Measurements from ENCODE around the gene LGI4.

LGI4 gene

GRCh38 chr19:35123573-35123972 is 11.3 kb downstream of the LGI4 start:
- DNase-seq: no peak

GRCh38 chr19:35122687-35123551 is 11.9 kb downstream of the LGI4 start:
- no peak for DNase-seq

- no peak for DNase-seq
Measured at GRCh38 chr19:35120898-35121297, 14.0 kb downstream of the LGI4 start.

- DNase-seq: no peak
Measured at GRCh38 chr19:35120492-35120891, 14.4 kb downstream of the LGI4 start.

- DNase-seq: no peak
Measured at GRCh38 chr19:35119578-35120155, 15.2 kb downstream of the LGI4 start.

GRCh38 chr19:35119091-35119490 is 15.8 kb downstream of the LGI4 start:
- DNase-seq: no peak

GRCh38 chr19:35118268-35119020 is 16.4 kb downstream of the LGI4 start:
- DNase-seq: no peak

GRCh38 chr19:35117799-35118198 is 17.1 kb downstream of the LGI4 start:
- no peak for DNase-seq

- no peak for DNase-seq
Measured at GRCh38 chr19:35117116-35117515, 17.7 kb downstream of the LGI4 start.

- DNase-seq: no peak
Measured at GRCh38 chr19:35116072-35116801, 18.6 kb downstream of the LGI4 start.

GRCh38 chr19:35115177-35115951 is 19.5 kb downstream of the LGI4 start, which contains the start of gene FXYD3:
Gene FXYD3 (plus strand): TSS chr19:35115823. CDS start chr19:35119377, 3,554 bp downstream.
- no peak for DNase-seq

GRCh38 chr19:35114353-35115176 is 20.3 kb downstream of the LGI4 start:
- DNase-seq: peak; percentile 54 to 68

GRCh38 chr19:35112995-35113688 is 21.7 kb downstream of the LGI4 start:
- no peak for DNase-seq

GRCh38 chr19:35110974-35111373 is 23.9 kb downstream of the LGI4 start:
- no peak for DNase-seq

GRCh38 chr19:35109395-35110112 is 25.3 kb downstream of the LGI4 start:
- no peak for DNase-seq

- no peak for DNase-seq
Measured at GRCh38 chr19:35108730-35109129, 26.1 kb downstream of the LGI4 start.

- no peak for DNase-seq
Measured at GRCh38 chr19:35107545-35107944, 27.3 kb downstream of the LGI4 start.

GRCh38 chr19:35106898-35107541 is 27.8 kb downstream of the LGI4 start:
- no peak for DNase-seq

- DNase-seq: no peak
Measured at GRCh38 chr19:35106291-35106583, 28.6 kb downstream of the LGI4 start.
